Measurements from ENCODE around the gene SLC12A7.

The SLC12A7 gene

GRCh38 chr5:1014781-1015221 is 97.1 kb downstream of the SLC12A7 start:
- Histone ChIP-seq H3K9me3 (ENCODE audit: control insufficient read depth in 1 of 2, low read length in 2 of 2) (no peaks in the 10 kb centered on the region), H3K27ac (ENCODE audit: low read depth, low read length) (no peak overlapping the region), H3K4me1 (ENCODE audit: control insufficient read depth in 1 of 2, insufficient read depth in 2 of 2, low read length in 2 of 2) (peaks cover 5 to 7% of the 10 kb centered on the region in 2 donors), H3K27me3 (ENCODE audit: control insufficient read depth in 1 of 2, insufficient read depth in 2 of 2, low read length in 2 of 2) (peaks cover 13 to 19% of the 10 kb centered on the region in 2 donors), H3K36me3 (ENCODE audit: control insufficient read depth in 1 of 2, insufficient read depth in 2 of 2, low read length in 2 of 2) (no peaks in the 10 kb centered on the region), H3K4me3 (ENCODE audit: low read depth in 1 of 2, low read length in 2 of 2) (no peak overlapping the region), H3K9ac (ENCODE audit: low read depth in 1 of 2, low read length in 2 of 2) (no peak overlapping the region)

GRCh38 chr5:1014346-1014745 is 97.5 kb downstream of the SLC12A7 start:
- H3K4me3 ChIP-seq (ENCODE audit: low read depth in 1 of 2, low read length in 2 of 2) = no peak overlapping the region
- H3K4me1 ChIP-seq (ENCODE audit: control insufficient read depth in 1 of 2, insufficient read depth in 2 of 2, low read length in 2 of 2) = peaks cover 5 to 7% of the 10 kb centered on the region in 2 donors
- no peaks in the 10 kb centered on the region for H3K9me3 ChIP-seq (ENCODE audit: control insufficient read depth in 1 of 2, low read length in 2 of 2)
- no peak overlapping the region for H3K9ac ChIP-seq (ENCODE audit: low read depth in 1 of 2, low read length in 2 of 2)
- H3K27ac ChIP-seq (ENCODE audit: low read depth, low read length) = no peak overlapping the region
- no peaks in the 10 kb centered on the region for H3K36me3 ChIP-seq (ENCODE audit: control insufficient read depth in 1 of 2, insufficient read depth in 2 of 2, low read length in 2 of 2)
- peaks cover 17 to 24% of the 10 kb centered on the region in 2 donors for H3K27me3 ChIP-seq (ENCODE audit: control insufficient read depth in 1 of 2, insufficient read depth in 2 of 2, low read length in 2 of 2)

- Histone ChIP-seq H3K27me3 (ENCODE audit: control insufficient read depth in 1 of 2, insufficient read depth in 2 of 2, low read length in 2 of 2) (peaks cover 18 to 26% of the 10 kb centered on the region in 2 donors), H3K27ac (ENCODE audit: low read depth, low read length) (no peak overlapping the region), H3K36me3 (ENCODE audit: control insufficient read depth in 1 of 2, insufficient read depth in 2 of 2, low read length in 2 of 2) (no peaks in the 10 kb centered on the region), H3K4me1 (ENCODE audit: control insufficient read depth in 1 of 2, insufficient read depth in 2 of 2, low read length in 2 of 2) (peaks cover 5 to 7% of the 10 kb centered on the region in 2 donors), H3K9ac (ENCODE audit: low read depth in 1 of 2, low read length in 2 of 2) (no peak overlapping the region), H3K9me3 (ENCODE audit: control insufficient read depth in 1 of 2, low read length in 2 of 2) (no peaks in the 10 kb centered on the region), H3K4me3 (ENCODE audit: low read depth in 1 of 2, low read length in 2 of 2) (no peak overlapping the region)
Measured at GRCh38 chr5:1013948-1014301, 97.9 kb downstream of the SLC12A7 start.

- peaks cover 18 to 26% of the 10 kb centered on the region in 2 donors for H3K27me3 ChIP-seq (ENCODE audit: control insufficient read depth in 1 of 2, insufficient read depth in 2 of 2, low read length in 2 of 2)
- H3K4me1 ChIP-seq (ENCODE audit: control insufficient read depth in 1 of 2, insufficient read depth in 2 of 2, low read length in 2 of 2) = peaks cover 5 to 7% of the 10 kb centered on the region in 2 donors
- H3K9me3 ChIP-seq (ENCODE audit: control insufficient read depth in 1 of 2, low read length in 2 of 2) = no peaks in the 10 kb centered on the region
- no peak overlapping the region for H3K9ac ChIP-seq (ENCODE audit: low read depth in 1 of 2, low read length in 2 of 2)
- no peaks in the 10 kb centered on the region for H3K36me3 ChIP-seq (ENCODE audit: control insufficient read depth in 1 of 2, insufficient read depth in 2 of 2, low read length in 2 of 2)
- H3K4me3 ChIP-seq (ENCODE audit: low read depth in 1 of 2, low read length in 2 of 2) = no peak overlapping the region
- no peak overlapping the region for H3K27ac ChIP-seq (ENCODE audit: low read depth, low read length)
Measured at GRCh38 chr5:1013238-1013947, 98.5 kb downstream of the SLC12A7 start.

- H3K36me3 ChIP-seq (ENCODE audit: control insufficient read depth in 1 of 2, insufficient read depth in 2 of 2, low read length in 2 of 2) = no peaks in the 10 kb centered on the region
- no peaks in the 10 kb centered on the region for H3K9me3 ChIP-seq (ENCODE audit: control insufficient read depth in 1 of 2, low read length in 2 of 2)
- H3K4me3 ChIP-seq (ENCODE audit: low read depth in 1 of 2, low read length in 2 of 2) = no peak overlapping the region
- H3K27ac ChIP-seq (ENCODE audit: low read depth, low read length) = no peak overlapping the region
- H3K4me1 ChIP-seq (ENCODE audit: control insufficient read depth in 1 of 2, insufficient read depth in 2 of 2, low read length in 2 of 2) = peaks cover 9 to 11% of the 10 kb centered on the region in 2 donors
- peaks cover 21 to 28% of the 10 kb centered on the region in 2 donors for H3K27me3 ChIP-seq (ENCODE audit: control insufficient read depth in 1 of 2, insufficient read depth in 2 of 2, low read length in 2 of 2)
- H3K9ac ChIP-seq (ENCODE audit: low read depth in 1 of 2, low read length in 2 of 2) = no peak overlapping the region
Measured at GRCh38 chr5:1012900-1013237, 99.0 kb downstream of the SLC12A7 start.

GRCh38 chr5:1012313-1012841 is 99.5 kb downstream of the SLC12A7 start:
- peaks cover 26 to 29% of the 10 kb centered on the region in 2 donors for H3K27me3 ChIP-seq (ENCODE audit: control insufficient read depth in 1 of 2, insufficient read depth in 2 of 2, low read length in 2 of 2)
- no peak overlapping the region for H3K27ac ChIP-seq (ENCODE audit: low read depth, low read length)
- H3K4me3 ChIP-seq (ENCODE audit: low read depth in 1 of 2, low read length in 2 of 2) = no peak overlapping the region
- H3K36me3 ChIP-seq (ENCODE audit: control insufficient read depth in 1 of 2, insufficient read depth in 2 of 2, low read length in 2 of 2) = no peaks in the 10 kb centered on the region
- H3K9ac ChIP-seq (ENCODE audit: low read depth in 1 of 2, low read length in 2 of 2) = no peak overlapping the region
- peaks cover 9 to 12% of the 10 kb centered on the region in 2 donors for H3K4me1 ChIP-seq (ENCODE audit: control insufficient read depth in 1 of 2, insufficient read depth in 2 of 2, low read length in 2 of 2)
- no peaks in the 10 kb centered on the region for H3K9me3 ChIP-seq (ENCODE audit: control insufficient read depth in 1 of 2, low read length in 2 of 2)

GRCh38 chr5:1011741-1012312 is 100.0 kb downstream of the SLC12A7 start:
- H3K4me3 ChIP-seq (ENCODE audit: low read depth in 1 of 2, low read length in 2 of 2) = no peak overlapping the region
- peaks cover 31 to 32% of the 10 kb centered on the region in 2 donors for H3K27me3 ChIP-seq (ENCODE audit: control insufficient read depth in 1 of 2, insufficient read depth in 2 of 2, low read length in 2 of 2)
- H3K27ac ChIP-seq (ENCODE audit: low read depth, low read length) = no peak overlapping the region

GRCh38 chr5:1011226-1011631 is 100.6 kb downstream of the SLC12A7 start:
- peaks cover 9 to 12% of the 10 kb centered on the region in 2 donors for H3K4me1 ChIP-seq (ENCODE audit: control insufficient read depth in 1 of 2, insufficient read depth in 2 of 2, low read length in 2 of 2)
- no peak overlapping the region for H3K4me3 ChIP-seq (ENCODE audit: low read depth in 1 of 2, low read length in 2 of 2)
- H3K36me3 ChIP-seq (ENCODE audit: control insufficient read depth in 1 of 2, insufficient read depth in 2 of 2, low read length in 2 of 2) = no peaks in the 10 kb centered on the region
- H3K27ac ChIP-seq (ENCODE audit: low read depth, low read length) = no peak overlapping the region
- H3K9me3 ChIP-seq (ENCODE audit: control insufficient read depth in 1 of 2, low read length in 2 of 2) = no peaks in the 10 kb centered on the region
- H3K27me3 ChIP-seq (ENCODE audit: control insufficient read depth in 1 of 2, insufficient read depth in 2 of 2, low read length in 2 of 2) = peaks cover 35 to 37% of the 10 kb centered on the region in 2 donors
- no peak overlapping the region for H3K9ac ChIP-seq (ENCODE audit: low read depth in 1 of 2, low read length in 2 of 2)

More at GRCh38 chr5:1011741-1012312, 100.0 kb downstream of the SLC12A7 start:
- no peaks in the 10 kb centered on the region for H3K9me3 ChIP-seq (ENCODE audit: control insufficient read depth in 1 of 2, low read length in 2 of 2)
- no peaks in the 10 kb centered on the region for H3K36me3 ChIP-seq (ENCODE audit: control insufficient read depth in 1 of 2, insufficient read depth in 2 of 2, low read length in 2 of 2)
- H3K9ac ChIP-seq (ENCODE audit: low read depth in 1 of 2, low read length in 2 of 2) = no peak overlapping the region
- H3K4me1 ChIP-seq (ENCODE audit: control insufficient read depth in 1 of 2, insufficient read depth in 2 of 2, low read length in 2 of 2) = peaks cover 9 to 12% of the 10 kb centered on the region in 2 donors

GRCh38 chr5:1010641-1011046 is 101.2 kb downstream of the SLC12A7 start:
- no peak overlapping the region for H3K9ac ChIP-seq (ENCODE audit: low read depth in 1 of 2, low read length in 2 of 2)
- no peak overlapping the region for H3K27ac ChIP-seq (ENCODE audit: low read depth, low read length)
- peaks cover 41 to 43% of the 10 kb centered on the region in 2 donors for H3K27me3 ChIP-seq (ENCODE audit: control insufficient read depth in 1 of 2, insufficient read depth in 2 of 2, low read length in 2 of 2)
- H3K4me3 ChIP-seq (ENCODE audit: low read depth in 1 of 2, low read length in 2 of 2) = no peak overlapping the region
- peaks cover 12 to 15% of the 10 kb centered on the region in 2 donors for H3K4me1 ChIP-seq (ENCODE audit: control insufficient read depth in 1 of 2, insufficient read depth in 2 of 2, low read length in 2 of 2)
- H3K36me3 ChIP-seq (ENCODE audit: control insufficient read depth in 1 of 2, insufficient read depth in 2 of 2, low read length in 2 of 2) = no peaks in the 10 kb centered on the region
- no peaks in the 10 kb centered on the region for H3K9me3 ChIP-seq (ENCODE audit: control insufficient read depth in 1 of 2, low read length in 2 of 2)

GRCh38 chr5:1010181-1010510 is 101.7 kb downstream of the SLC12A7 start:
- Histone ChIP-seq H3K27ac (ENCODE audit: low read depth, low read length) (no peak overlapping the region), H3K27me3 (ENCODE audit: control insufficient read depth in 1 of 2, insufficient read depth in 2 of 2, low read length in 2 of 2) (peaks cover 45 to 46% of the 10 kb centered on the region in 2 donors), H3K36me3 (ENCODE audit: control insufficient read depth in 1 of 2, insufficient read depth in 2 of 2, low read length in 2 of 2) (no peaks in the 10 kb centered on the region), H3K9me3 (ENCODE audit: control insufficient read depth in 1 of 2, low read length in 2 of 2) (no peaks in the 10 kb centered on the region), H3K9ac (ENCODE audit: low read depth in 1 of 2, low read length in 2 of 2) (no peak overlapping the region), H3K4me1 (ENCODE audit: control insufficient read depth in 1 of 2, insufficient read depth in 2 of 2, low read length in 2 of 2) (peaks cover 17 to 20% of the 10 kb centered on the region in 2 donors), H3K4me3 (ENCODE audit: low read depth in 1 of 2, low read length in 2 of 2) (no peak overlapping the region)
